SH-SY5Y (cell line): ENCODE measurements around the gene UTS2R.

ENCODE experiments used
- GATA2 ChIP-seq: IDR thresholded peaks from 2 replicates; pipeline ENCODE4 v1.6.1; 2011; ENCODE audit warnings: mild to moderate bottlenecking, low read depth, low read length
- GATA3 ChIP-seq: IDR thresholded peaks from 2 replicates; pipeline ENCODE4 v1.6.1; 2011; ENCODE audit warnings: low read depth, mild to moderate bottlenecking, low read length, moderate library complexity

DNA sequence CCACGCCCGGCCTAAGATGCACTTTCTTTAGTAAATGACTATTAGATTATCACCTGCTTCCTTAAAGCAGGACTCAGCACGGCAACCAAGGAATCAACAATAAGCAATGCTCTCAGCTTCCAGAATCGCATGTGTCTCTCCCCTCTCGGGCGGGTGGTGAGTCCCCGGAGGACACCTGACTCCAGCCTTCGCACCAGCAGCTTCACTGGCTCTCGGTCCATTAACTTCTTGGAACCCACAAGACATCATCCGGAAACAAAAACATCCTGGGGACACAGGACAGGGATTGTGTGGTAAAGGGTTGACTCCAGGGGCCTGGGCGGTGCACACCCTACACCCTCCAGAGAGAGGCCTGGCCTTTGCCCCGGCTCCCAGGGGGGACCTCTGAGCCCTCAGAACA lies 22.7 kb downstream of the UTS2R start:
- no peak for TF ChIP-seq GATA2
- no peak for TF ChIP-seq GATA3
